CD4-positive, alpha-beta T cell (primary cell): ENCODE results near the gene NTRK2. TPM values are rescaled to one million over a fixed set of nuclear protein-coding genes. Genes with fewer than 3 reads are reported as not detected.

Experiments used
- ATAC-seq: fragments of 200-7000 bp; cut with Tn5 transposase; one replicate; pipeline ENCODE4 v1.10.0; 2022; ENCODE audit warnings: mild to moderate bottlenecking; ENCODE audit not compliant: poor library complexity
- CTCF ChIA-PET: fragments of 350-600 bp; sonication (Branson Sonifier 250); formaldehyde crosslinking; loops from one replicate; lab custom pipeline; 2021; ENCODE audit warnings: antibody characterized with exemption, inconsistent platforms; lab: Charles Lee
- POLR2A ChIA-PET: fragments of 350-600 bp; sonication (Branson Sonifier 250); formaldehyde crosslinking; loops from one replicate; lab custom pipeline; 2021; ENCODE audit warnings: antibody characterized with exemption, inconsistent platforms; lab: Charles Lee
- DNase-seq, 14 experiments: peaks; one replicate each; pipeline ENCODE4 v3.0.0-alpha.2; 2013 to 2020; ENCODE audit warnings: mixed read lengths in 2 of 14
- H3K27ac ChIP-seq, 2 donors: one replicate each; pipeline versions ENCODE4 v1.5.1 to v1.7.0; 2013; ENCODE audit warnings: low read length in 2 of 2, low read depth in 1 of 2, mild to moderate bottlenecking in 1 of 2
- H3K27me3 ChIP-seq, 2 experiments: 1 replicate in 1 of 2; 2 replicates in 1 of 2; pipeline versions ENCODE4 v1.6.1 to v1.7.0; 2013; ENCODE audit warnings: low read length in 2 of 2, control low read depth in 1 of 2, mild to moderate bottlenecking in 1 of 2, moderate library complexity in 1 of 2; ENCODE audit not compliant: insufficient read depth in 2 of 2, control insufficient read depth in 1 of 2
- H3K36me3 ChIP-seq: one replicate; pipeline ENCODE4 v1.6.1; 2013; ENCODE audit warnings: low read length, control low read depth; ENCODE audit not compliant: insufficient read depth
- H3K4me1 ChIP-seq: one replicate; pipeline ENCODE4 v1.6.1; 2013; ENCODE audit warnings: low read length, control low read depth; ENCODE audit not compliant: insufficient read depth
- H3K4me3 ChIP-seq: one replicate; pipeline ENCODE4 v1.5.1; 2013; ENCODE audit warnings: mild to moderate bottlenecking, low read length, moderate library complexity
- H3K9me3 ChIP-seq, 2 experiments: 1 replicate in 1 of 2; 2 replicates in 1 of 2; pipeline versions ENCODE4 v1.6.1 to v1.7.0; 2013; ENCODE audit warnings: low read length in 2 of 2, mild to moderate bottlenecking in 2 of 2, control low read depth in 1 of 2, moderate library complexity in 1 of 2; ENCODE audit not compliant: control insufficient read depth in 1 of 2, insufficient read depth in 1 of 2
- H3K27ac Mint-ChIP-seq: one replicate; pipeline ENCODE4 v1.8.0; 2020; ENCODE audit warnings: mixed read lengths
- H3K27me3 Mint-ChIP-seq: one replicate; pipeline ENCODE4 v1.8.0; 2021; ENCODE audit warnings: mixed read lengths
- H3K36me3 Mint-ChIP-seq: one replicate; pipeline ENCODE4 v1.8.0; 2021; ENCODE audit warnings: low read depth, mixed read lengths
- H3K4me1 Mint-ChIP-seq: one replicate; pipeline ENCODE4 v1.8.0; 2021; ENCODE audit warnings: low read depth, mixed read lengths
- H3K4me3 Mint-ChIP-seq: one replicate; pipeline ENCODE4 v1.8.0; 2020; ENCODE audit warnings: mild to moderate bottlenecking, mixed read lengths
- H3K9me3 Mint-ChIP-seq: one replicate; pipeline ENCODE4 v1.8.0; 2020; ENCODE audit warnings: mixed read lengths
- intact Hi-C, 2 experiments: fragments of 100-400 bp; cut with DNase I in 1 of 2; cut with micrococcal nuclease in 1 of 2; formaldehyde crosslinking; loops; one replicate each; pipeline versions ENCODE4 v1.15.1 to v1.9.0; 2023 to 2025; cut with DNase I, micrococcal nuclease
- polyA plus RNA-seq, 2 donors: library from polyadenylated mRNA; unstranded; fragments of 120-200 nt; gene quantifications; one replicate each; pipeline ENCODE4 v1.2.1, GENCODE V29; 2013
- total RNA-seq, 174 experiments: library from RNA in 2 of 174; stranded (reverse) in 2 of 174; gene quantifications; one replicate each; pipeline ENCODE4 v1.2.3 and lab custom pipeline; 2021 to 2026
- TF ChIP-seq, protein P1 (sequence below): fragments of 200-600 bp; IDR thresholded peaks from one replicate; pipeline ENCODE4 v1.8.0; 2022; ENCODE audit warnings: antibody characterized with exemption, mild to moderate bottlenecking

Gene NTRK2
- total RNA-seq (under 1 TPM; 0.06 to 0.14 TPM), total RNA-seq (lab: John Stamatoyannopoulos, UW) (0 to 15.3 (median 1.2) reads per million in 172 experiments)
- polyA plus RNA-seq (2013, experiment 1 of 2) = 0.11 TPM
- polyA plus RNA-seq (2013, experiment 2 of 2) = 0.82 TPM

DNA sequence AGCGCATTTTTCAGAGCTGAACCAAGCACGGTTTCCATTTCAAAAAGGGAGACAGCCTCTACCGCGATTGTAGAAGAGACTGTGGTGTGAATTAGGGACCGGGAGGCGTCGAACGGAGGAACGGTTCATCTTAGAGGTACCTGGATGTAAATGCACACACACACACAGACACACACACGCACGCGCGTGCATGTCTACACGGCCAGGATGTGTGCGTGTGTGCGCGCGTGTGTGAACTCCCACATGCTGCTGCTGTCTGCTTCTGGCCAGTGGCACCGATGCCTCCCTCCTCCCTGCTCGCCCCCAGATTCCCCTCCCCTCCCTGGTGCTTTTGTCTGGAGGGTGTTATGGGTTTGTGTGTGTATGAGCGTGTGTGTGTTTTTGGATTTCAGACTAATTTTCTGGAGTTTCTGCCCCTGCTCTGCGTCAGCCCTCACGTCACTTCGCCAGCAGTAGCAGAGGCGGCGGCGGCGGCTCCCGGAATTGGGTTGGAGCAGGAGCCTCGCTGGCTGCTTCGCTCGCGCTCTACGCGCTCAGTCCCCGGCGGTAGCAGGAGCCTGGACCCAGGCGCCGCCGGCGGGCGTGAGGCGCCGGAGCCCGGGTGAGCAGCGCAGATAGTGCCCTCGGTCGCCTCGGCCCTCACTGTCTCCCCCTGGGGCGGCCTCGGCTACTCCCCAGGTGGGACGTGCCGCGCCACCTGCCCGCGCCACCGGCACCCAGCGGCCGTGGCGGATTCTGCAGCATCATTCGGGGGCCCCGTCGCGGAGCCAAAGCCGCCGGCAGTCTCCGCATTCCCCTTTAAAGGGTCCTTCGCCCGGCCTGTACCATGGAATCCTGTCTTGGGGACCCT lies at the start of gene NTRK2:
NTRK2 (plus strand) TSS at position 442 of the 850 bp plus-strand sequence. CDS start 1,020 bp downstream, outside the sequence.
- H3K27me3 ChIP-seq = peaks cover 24 to 45% of the 10 kb centered on the region in 2 experiments
- H3K36me3 ChIP-seq = no peaks in the 10 kb centered on the region
- ChIA-PET POLR2A (no interaction called here), CTCF (no interaction called here)
- peaks cover 0 to 19% of the 10 kb centered on the region in 2 experiments for H3K9me3 ChIP-seq
- H3K9me3 Mint-ChIP-seq = no peaks in the 10 kb centered on the region
- peaks cover 14% of the 10 kb centered on the region for H3K4me1 ChIP-seq
- TF ChIP-seq, protein P1, sequence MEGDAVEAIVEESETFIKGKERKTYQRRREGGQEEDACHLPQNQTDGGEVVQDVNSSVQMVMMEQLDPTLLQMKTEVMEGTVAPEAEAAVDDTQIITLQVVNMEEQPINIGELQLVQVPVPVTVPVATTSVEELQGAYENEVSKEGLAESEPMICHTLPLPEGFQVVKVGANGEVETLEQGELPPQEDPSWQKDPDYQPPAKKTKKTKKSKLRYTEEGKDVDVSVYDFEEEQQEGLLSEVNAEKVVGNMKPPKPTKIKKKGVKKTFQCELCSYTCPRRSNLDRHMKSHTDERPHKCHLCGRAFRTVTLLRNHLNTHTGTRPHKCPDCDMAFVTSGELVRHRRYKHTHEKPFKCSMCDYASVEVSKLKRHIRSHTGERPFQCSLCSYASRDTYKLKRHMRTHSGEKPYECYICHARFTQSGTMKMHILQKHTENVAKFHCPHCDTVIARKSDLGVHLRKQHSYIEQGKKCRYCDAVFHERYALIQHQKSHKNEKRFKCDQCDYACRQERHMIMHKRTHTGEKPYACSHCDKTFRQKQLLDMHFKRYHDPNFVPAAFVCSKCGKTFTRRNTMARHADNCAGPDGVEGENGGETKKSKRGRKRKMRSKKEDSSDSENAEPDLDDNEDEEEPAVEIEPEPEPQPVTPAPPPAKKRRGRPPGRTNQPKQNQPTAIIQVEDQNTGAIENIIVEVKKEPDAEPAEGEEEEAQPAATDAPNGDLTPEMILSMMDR = no peak
- H3K36me3 Mint-ChIP-seq = no peaks in the 10 kb centered on the region
- DNase-seq (peak in 2 of 14 experiments; percentile 11 to 13), ATAC-seq (peak; percentile 34)
- H3K4me3 ChIP-seq = peak within 1 kb of the TSS; percentile 31
- H3K4me3 Mint-ChIP-seq = peak within 1 kb of the TSS; percentile 38
- intact Hi-C loops = no loop called here
- peaks cover 14% of the 10 kb centered on the region for H3K4me1 Mint-ChIP-seq
- peaks cover 80% of the 10 kb centered on the region for H3K27me3 Mint-ChIP-seq
- no peak within 1 kb of the TSS for H3K27ac Mint-ChIP-seq
- no peak within 1 kb of the TSS for H3K27ac ChIP-seq

- Histone ChIP-seq H3K4me1 (no peaks in the 10 kb centered on the region), H3K27ac (no peak overlapping the region), H3K27me3 (peaks cover 0 to 2% of the 10 kb centered on the region in 2 experiments), H3K4me3 (no peak overlapping the region), H3K9me3 (no peaks in the 10 kb centered on the region), H3K36me3 (no peaks in the 10 kb centered on the region)
- DNase-seq = no peak
- TF ChIP-seq, protein P1 = no peak
- Mint-ChIP-seq H3K4me1 (no peaks in the 10 kb centered on the region), H3K27ac (no peak overlapping the region), H3K4me3 (no peak overlapping the region), H3K9me3 (no peaks in the 10 kb centered on the region), H3K27me3 (peaks cover 13% of the 10 kb centered on the region), H3K36me3 (no peaks in the 10 kb centered on the region)
- ChIA-PET CTCF (no interaction called here), POLR2A (no interaction called here)
- ATAC-seq = no peak
- intact Hi-C loops = no loop called here
Observed at GRCh38 chr9:84620338-84620737, 49.2 kb upstream of the NTRK2 start.

- no peaks in the 10 kb centered on the region for H3K36me3 ChIP-seq
- H3K4me1 ChIP-seq = no peaks in the 10 kb centered on the region
- no peaks in the 10 kb centered on the region for H3K36me3 Mint-ChIP-seq
- H3K9me3 ChIP-seq = no peaks in the 10 kb centered on the region
- no peak for DNase-seq
- intact Hi-C loops = no loop called here
- no peaks in the 10 kb centered on the region for H3K9me3 Mint-ChIP-seq
- no peak overlapping the region for H3K4me3 ChIP-seq
- TF ChIP-seq, protein P1 = no peak
- no peak overlapping the region for H3K4me3 Mint-ChIP-seq
- H3K27ac ChIP-seq = no peak overlapping the region
- ChIA-PET POLR2A (no interaction called here), CTCF (no interaction called here)
- H3K27me3 ChIP-seq = peaks cover 0 to 2% of the 10 kb centered on the region in 2 experiments
- no peaks in the 10 kb centered on the region for H3K4me1 Mint-ChIP-seq
- peaks cover 13% of the 10 kb centered on the region for H3K27me3 Mint-ChIP-seq
- no peak overlapping the region for H3K27ac Mint-ChIP-seq
- no peak for ATAC-seq
Observed at GRCh38 chr9:84621811-84622210, 47.7 kb upstream of the NTRK2 start.
